Osteocyte (in vitro differentiated cells): Measurements from ENCODE around the gene BST1. TPM values are rescaled to one million over a fixed set of nuclear protein-coding genes. Genes with fewer than 3 reads are reported as not detected.

ENCODE experiments used
- DNase-seq: peaks from one replicate; pipeline ENCODE4 v3.0.0; 2021; ENCODE audit warnings: mixed read lengths; ENCODE audit not compliant: unreplicated experiment; ENCODE audit errors: extremely low spot score
- H3K27ac Mint-ChIP-seq: one replicate; pipeline ENCODE4 v1.8.0; 2021; ENCODE audit warnings: mild to moderate bottlenecking, mixed read lengths; ENCODE audit not compliant: unreplicated experiment
- H3K27me3 Mint-ChIP-seq: one replicate; pipeline ENCODE4 v1.8.0; 2021; ENCODE audit warnings: mixed read lengths; ENCODE audit not compliant: unreplicated experiment
- H3K36me3 Mint-ChIP-seq: one replicate; pipeline ENCODE4 v1.8.0; 2021; ENCODE audit warnings: mixed read lengths; ENCODE audit not compliant: unreplicated experiment
- H3K4me1 Mint-ChIP-seq: one replicate; pipeline ENCODE4 v1.8.0; 2021; ENCODE audit warnings: mixed read lengths; ENCODE audit not compliant: unreplicated experiment
- H3K4me3 Mint-ChIP-seq: one replicate; pipeline ENCODE4 v1.8.0; 2021; ENCODE audit warnings: mild to moderate bottlenecking, moderate library complexity, mixed read lengths; ENCODE audit not compliant: unreplicated experiment
- H3K9me3 Mint-ChIP-seq: one replicate; pipeline ENCODE4 v1.8.0; 2021; ENCODE audit warnings: mixed read lengths; ENCODE audit not compliant: unreplicated experiment
- CTCF ChIP-seq: fragments of 200-600 bp; sonication (generic); IDR thresholded peaks from 2 replicates; pipeline ENCODE4 v1.5.0; 2021; ENCODE audit warnings: antibody characterized with exemption, mild to moderate bottlenecking, moderate library complexity
- total RNA-seq: library from RNA; stranded (reverse); gene quantifications from 2 replicates; pipeline ENCODE4 v1.2.1, GENCODE V29; 2021

Gene BST1
- total RNA-seq, 1 donor from 2014 or later, result 0.54 TPM

- peak overlapping the region; percentile 77 for H3K27ac Mint-ChIP-seq
- no peak for TF ChIP-seq CTCF
- H3K4me3 Mint-ChIP-seq, result no peak overlapping the region
- H3K4me1 Mint-ChIP-seq, result peaks cover 30% of the 10 kb centered on the region
- no peaks in the 10 kb centered on the region for H3K27me3 Mint-ChIP-seq
- no peak for DNase-seq
- no peaks in the 10 kb centered on the region for H3K36me3 Mint-ChIP-seq
- H3K9me3 Mint-ChIP-seq, result no peaks in the 10 kb centered on the region
These were observed 32.3 kb upstream of the BST1 start for GRCh38 chr4:15670576-15670975.

GRCh38 chr4:15672101-15672500, 30.8 kb upstream of the BST1 start:
- no peaks in the 10 kb centered on the region for H3K9me3 Mint-ChIP-seq
- TF ChIP-seq CTCF, result no peak
- DNase-seq, result no peak
- H3K4me3 Mint-ChIP-seq, result no peak overlapping the region
- H3K4me1 Mint-ChIP-seq, result peaks cover 40% of the 10 kb centered on the region
- no peaks in the 10 kb centered on the region for H3K36me3 Mint-ChIP-seq
- no peaks in the 10 kb centered on the region for H3K27me3 Mint-ChIP-seq
- H3K27ac Mint-ChIP-seq, result no peak overlapping the region

- Mint-ChIP-seq H3K4me1 (peaks cover 50% of the 10 kb centered on the region), H3K36me3 (no peaks in the 10 kb centered on the region), H3K27me3 (no peaks in the 10 kb centered on the region), H3K4me3 (no peak overlapping the region), H3K27ac (peak overlapping the region; percentile 31), H3K9me3 (no peaks in the 10 kb centered on the region)
- no peak for TF ChIP-seq CTCF
- DNase-seq, result no peak
These were observed 29.5 kb upstream of the BST1 start for GRCh38 chr4:15673337-15673736.

- DNase-seq, result no peak
- no peak for TF ChIP-seq CTCF
- Mint-ChIP-seq H3K27ac (peak overlapping the region; percentile 31), H3K27me3 (no peaks in the 10 kb centered on the region), H3K36me3 (no peaks in the 10 kb centered on the region), H3K4me1 (peaks cover 51% of the 10 kb centered on the region), H3K4me3 (no peak overlapping the region), H3K9me3 (no peaks in the 10 kb centered on the region)
These were observed 28.8 kb upstream of the BST1 start for GRCh38 chr4:15674046-15674445.

GRCh38 chr4:15674926-15675325, 27.9 kb upstream of the BST1 start:
- Mint-ChIP-seq H3K4me3 (no peak overlapping the region), H3K27me3 (no peaks in the 10 kb centered on the region), H3K27ac (no peak overlapping the region), H3K4me1 (peaks cover 56% of the 10 kb centered on the region), H3K9me3 (no peaks in the 10 kb centered on the region), H3K36me3 (no peaks in the 10 kb centered on the region)
- DNase-seq, result no peak
- no peak for TF ChIP-seq CTCF
